GM21360 (cell line): Measurements from ENCODE around the gene GFER.
"Not testable (repeated sequence)": the region's sequence is repeated elsewhere in the genome, so short reads cannot be mapped to it uniquely, and the experiment has no call there.

Experiments
- ATAC-seq: cut with Tn5 transposase; IDR thresholded peaks from one replicate; pipeline ENCODE4 v1.9.1; 2021; ENCODE audit warnings: mild to moderate bottlenecking, moderate library complexity; ENCODE audit not compliant: unreplicated experiment

GFER gene

DNA sequence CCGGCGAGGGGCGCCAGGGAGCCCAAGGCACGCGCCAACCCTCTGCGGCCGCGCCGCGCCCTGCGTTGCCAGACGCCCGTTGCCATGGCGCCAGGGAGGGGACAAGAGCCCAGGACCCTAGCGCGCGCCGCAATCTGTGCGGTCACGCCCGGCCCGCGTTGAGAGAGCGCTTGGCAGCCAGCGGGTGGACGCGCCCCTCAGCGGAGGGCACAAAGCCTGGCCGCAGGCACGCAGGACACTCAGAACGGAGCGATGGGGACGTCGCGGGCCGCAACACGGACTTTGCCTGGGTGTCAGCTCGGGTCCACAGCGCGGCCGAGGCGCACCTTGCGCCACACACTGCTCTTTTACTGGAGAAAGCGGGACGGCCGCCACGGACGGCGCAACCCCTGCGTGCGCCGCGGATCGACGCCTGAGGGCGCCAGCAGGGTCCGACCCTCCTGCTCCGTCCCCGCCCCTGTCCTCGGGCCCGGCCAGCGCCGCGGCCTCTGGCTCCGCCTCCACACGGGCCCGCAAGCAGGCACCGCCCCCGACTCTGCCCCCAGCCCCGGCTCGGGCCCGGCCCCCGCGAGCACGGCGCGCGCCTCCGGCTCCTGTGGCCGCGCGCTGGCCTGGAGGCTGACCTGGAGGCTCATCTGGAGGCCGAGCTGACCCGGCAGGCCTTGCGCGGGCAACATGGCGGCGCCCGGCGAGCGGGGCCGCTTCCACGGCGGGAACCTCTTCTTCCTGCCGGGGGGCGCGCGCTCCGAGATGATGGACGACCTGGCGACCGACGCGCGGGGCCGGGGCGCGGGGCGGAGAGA lies at the start of gene GFER:
GFER (plus strand) TSS at position 650 of the 803 bp plus-strand sequence; CDS start at position 676, 26 bp downstream.
- ATAC-seq, result peak; percentile 67

DNA sequence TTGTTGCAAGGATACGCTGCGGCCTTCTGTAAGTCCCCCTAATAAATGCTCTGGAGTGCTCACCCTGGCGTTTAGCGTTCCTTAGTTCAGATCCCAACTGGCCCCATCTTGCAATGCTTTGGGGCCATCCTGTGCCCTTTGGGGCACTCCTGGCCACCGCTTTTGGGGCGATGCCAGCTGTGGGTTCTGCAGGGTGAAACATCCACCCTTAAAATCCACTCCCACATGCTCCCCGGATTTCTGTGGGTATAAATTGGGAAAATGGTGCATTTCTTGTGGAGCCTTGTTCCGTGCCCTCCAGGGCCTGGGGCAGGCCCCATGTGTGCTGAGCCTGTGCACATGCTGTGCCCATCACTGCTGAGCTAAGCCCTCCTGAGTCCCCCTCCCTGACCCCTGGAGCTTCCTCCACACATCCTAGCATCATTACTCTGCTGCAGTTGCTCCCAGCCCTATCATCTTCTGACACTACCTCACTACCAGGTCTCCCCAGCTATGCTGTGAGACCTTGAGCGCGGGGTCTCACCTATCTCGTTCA lies 47.0 kb upstream of the GFER start:
- no peak for ATAC-seq

DNA sequence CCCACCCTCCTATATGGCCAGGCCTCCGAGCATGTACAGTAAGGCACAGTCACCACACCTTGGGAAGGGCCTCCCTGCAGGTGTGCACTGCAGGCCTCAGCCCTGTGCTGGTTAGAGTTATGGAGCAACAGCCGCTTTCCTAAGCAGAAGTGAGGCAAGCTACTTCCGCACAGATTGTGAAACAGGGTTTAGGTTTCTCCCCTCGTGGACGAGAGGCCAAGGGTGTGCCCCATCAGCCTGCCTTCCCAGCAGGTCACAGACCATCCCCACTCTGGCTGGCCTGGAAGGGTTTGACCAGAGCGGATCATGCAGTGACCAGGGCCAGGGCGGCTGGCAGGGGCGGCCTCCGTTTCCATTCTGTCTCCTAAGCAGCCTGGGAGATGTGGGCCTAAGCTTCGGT lies 45.7 kb upstream of the GFER start:
- ATAC-seq, result no peak

DNA sequence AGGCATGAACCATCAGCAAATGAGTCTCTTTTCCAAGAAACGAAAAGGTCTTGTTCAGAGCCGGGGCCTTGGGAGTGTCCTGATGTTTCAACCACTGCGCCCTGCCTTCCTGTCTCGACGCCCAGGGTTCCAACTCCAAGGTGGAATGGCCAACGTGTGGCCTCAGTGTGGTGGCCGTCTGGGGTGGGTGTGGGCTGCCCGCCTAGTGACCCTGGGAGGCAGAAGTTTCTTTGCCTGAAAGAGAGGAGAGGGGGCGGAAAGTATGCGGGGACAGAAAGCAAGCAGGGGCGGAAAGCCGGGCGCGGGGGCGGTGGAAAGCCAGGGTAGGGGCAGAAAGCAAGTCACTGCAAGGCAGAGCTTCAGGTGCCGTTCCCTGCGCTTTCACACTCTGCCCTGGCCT lies 45.1 kb upstream of the GFER start:
- no peak for ATAC-seq

DNA sequence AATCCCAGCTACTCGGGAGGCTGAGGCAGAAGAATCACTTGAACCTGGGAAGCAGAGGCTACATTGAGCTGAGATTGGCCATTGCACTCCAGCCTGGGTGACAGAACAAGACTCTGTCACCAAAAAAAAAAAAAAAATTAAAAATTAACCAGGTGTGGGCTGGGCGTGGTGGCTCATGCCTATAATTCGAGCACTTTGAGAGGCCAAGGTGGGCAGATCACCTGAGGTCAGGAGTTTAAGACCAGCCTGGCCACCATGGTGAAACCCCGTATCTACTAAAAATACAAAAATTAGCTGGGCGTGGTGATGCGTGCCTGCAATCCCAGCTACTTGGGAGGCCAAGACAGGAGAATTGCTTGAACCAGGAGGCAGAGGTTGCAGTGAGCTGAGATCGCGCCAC lies 44.2 kb upstream of the GFER start:
- ATAC-seq, result not testable (repeated sequence)

DNA sequence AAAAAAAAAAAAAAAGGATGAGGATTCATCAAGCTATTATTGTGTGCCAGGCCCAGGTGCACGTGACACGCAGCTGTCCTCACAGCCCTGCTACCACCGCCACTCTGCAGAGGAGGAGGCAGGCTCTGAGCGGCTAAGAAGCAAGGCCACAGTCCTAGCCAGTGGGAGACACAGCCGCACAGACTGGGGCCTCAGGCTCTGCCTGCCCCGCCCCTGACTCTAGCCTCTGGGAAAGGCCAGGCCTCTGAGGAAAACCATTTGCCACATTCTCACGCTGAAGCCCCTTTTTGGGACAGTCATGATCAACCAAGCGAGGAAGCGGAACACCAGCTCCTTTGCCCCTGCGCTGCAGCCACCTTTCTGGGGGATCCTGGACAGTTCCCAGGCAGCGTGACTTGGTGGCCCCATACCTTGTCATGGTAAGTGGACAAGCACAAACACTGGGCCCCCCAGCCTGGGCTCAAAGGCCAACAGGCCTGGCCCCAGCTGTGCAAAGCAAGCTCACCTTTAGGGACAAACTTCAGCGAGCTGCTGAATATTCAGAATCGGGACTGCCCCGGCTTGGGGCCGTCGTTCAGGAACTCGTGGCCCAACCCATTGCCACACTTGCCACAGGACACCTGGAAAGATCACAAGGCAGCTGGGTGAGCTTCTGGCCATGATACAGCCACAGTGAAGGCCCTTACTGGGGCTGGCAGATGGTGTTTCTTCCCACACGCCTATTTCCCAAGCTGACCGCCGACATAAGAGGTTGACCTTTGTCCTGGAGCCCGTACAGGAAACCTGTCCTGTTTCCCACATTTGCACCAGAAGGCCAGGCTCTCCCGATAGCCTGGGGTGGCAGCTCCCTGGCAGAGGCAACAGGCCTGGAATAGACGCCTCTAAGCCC lies 43.5 kb upstream of the GFER start:
- ATAC-seq, result no peak

DNA sequence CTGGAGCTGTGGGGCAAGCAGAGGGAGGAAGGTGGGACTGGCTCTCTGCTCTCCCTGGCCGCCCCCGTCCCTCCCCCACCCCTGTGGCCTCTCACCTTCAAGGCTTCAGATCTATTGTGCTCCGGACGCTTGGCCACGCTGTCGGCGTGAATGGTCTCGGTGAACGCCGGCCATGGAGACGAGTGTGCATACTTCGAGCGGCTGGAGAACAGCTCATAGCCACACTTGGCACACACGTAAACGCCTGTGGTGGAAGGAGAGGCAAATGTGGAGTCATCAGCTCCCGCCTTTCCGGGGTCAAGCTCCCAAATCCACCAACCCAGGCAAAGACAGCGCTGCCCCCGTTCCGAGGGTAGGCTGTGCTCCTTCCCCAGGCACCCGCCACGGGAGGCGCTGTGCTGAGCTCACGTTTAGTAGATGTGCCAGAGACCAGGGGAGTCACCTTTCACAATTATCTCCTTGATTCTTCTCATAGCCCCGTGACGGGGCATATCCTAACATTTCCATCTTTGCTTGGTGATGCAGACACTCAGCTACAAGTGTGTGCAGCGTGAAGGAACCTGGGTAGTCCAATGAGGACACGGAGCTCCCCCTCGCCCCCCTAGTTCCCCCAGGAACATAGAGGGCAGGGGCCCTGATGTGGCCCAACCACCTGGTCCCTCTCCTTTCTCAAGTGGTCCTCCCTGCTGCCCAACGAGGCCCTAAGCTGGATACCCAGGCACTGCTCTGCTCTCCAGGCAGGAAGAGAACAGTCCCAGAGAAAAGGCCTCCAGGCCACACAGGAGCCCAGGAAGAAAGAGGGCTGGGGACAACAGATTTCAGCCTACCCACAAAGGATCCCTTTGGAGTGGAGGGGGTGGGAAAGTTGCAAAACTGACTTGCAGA lies 42.6 kb upstream of the GFER start:
- ATAC-seq, result no peak

DNA sequence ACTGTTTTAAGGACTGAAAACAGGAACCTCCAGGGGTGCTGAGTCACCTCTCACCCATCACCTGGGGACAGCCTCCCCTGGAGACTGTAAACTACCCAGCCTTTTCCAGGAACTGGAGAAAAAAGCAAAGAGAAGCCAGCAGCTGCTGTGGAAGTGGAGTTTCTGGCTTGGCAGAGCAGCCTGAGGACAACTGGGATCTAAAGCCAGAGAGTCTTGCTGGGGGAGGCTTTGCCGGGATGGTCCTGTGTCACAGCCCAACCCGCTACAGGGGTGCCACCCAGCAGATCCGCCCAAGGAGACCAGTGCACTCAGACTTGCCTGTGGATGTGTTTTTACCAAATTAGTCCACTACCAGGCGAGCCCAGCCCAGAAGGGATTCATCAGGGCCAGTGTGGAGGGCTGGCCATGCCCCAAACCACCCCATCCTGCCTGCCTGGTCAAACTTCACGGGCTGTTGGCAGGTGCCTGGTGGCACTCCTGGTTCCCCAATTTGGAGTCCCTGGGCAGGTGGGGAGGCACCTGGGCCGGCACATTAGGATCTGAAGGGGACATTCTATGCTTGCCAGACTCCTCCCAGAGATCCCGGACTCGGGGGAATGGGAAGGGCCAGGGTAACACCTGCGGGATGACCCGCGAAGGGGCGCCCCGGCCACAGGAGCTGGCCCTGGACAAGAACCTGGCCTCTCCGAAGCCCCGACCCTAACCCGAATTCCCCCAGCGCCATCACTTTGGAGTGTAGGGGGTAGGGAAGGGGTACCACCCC lies 41.8 kb upstream of the GFER start:
- no peak for ATAC-seq

DNA sequence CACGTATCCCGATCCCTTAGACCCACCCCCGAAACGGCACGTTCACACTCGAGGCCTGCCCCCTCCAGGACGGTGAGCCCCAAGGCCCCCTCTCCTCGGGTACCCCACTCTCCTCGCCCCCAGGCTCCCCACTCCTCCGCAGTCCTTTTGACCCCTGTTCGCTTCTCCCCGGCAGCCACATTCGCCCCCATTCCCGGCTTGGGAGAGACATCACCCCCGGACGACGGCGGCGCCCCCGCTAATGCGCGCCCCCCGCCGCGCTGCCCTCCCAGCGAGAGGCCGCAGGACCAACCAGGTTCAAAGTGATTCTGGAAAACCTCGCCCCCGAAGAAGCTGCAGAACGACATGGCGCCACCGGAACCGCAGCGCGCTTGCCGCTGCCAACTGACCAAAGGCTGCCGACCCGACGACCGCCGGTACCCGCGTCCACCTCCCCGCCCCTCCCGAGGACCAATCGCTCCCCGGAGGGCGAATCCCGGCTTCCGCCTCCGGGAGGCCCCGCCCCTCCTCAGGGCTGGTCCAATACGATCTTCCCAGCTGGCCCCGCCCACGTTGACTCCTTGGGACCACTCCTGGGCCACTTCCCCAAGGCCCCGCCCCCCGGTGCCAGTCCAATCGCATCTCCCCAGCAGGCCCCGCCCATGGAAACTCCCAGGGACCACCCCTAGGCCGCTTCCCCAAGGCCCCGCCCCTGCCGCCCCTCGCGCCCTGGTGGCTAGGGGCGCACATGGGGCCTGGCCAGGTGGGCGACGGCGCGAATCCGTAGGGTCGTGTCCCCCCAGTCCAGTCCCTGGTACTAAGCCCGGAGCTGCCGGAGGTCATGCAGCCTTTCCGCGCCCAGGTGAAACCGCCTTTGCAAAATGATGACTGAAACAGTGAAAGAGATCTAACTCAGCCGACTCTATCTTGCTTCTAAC lies 40.9 kb upstream of the GFER start, which contains the start of gene MSRB1:
MSRB1 (minus strand) TSS at position 390 of the 917 bp plus-strand sequence; CDS start at position 347, 43 bp downstream.
- peak; percentile 79 for ATAC-seq

DNA sequence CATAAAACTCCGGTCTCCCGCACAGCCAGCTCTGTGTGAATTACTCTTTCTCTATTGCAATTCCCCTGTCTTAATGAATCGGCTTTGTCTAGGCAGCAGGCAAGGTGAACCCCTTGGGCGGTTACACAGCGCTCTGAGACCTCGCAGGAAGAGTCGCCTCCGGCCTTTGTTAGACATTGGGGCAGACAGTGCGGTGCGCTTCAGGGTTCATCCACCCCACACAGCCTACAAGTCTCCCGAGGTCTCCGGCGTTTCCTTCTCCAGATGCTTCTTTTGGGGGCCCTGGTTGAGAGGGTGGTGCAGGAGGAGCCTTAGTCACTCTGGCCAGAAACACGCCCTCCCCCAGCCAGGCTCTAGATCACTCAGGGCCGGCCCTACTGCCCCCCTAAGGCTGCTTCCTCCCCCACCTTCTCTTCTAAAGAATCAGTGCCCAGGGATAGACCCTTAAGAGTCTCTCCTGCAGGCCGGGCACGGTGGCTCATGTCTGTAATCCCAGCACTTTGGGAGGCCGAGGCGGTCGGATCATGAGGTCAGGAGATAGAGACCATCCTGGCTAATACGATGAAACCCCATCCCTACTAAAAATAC lies 39.3 kb upstream of the GFER start:
- no peak for ATAC-seq

DNA sequence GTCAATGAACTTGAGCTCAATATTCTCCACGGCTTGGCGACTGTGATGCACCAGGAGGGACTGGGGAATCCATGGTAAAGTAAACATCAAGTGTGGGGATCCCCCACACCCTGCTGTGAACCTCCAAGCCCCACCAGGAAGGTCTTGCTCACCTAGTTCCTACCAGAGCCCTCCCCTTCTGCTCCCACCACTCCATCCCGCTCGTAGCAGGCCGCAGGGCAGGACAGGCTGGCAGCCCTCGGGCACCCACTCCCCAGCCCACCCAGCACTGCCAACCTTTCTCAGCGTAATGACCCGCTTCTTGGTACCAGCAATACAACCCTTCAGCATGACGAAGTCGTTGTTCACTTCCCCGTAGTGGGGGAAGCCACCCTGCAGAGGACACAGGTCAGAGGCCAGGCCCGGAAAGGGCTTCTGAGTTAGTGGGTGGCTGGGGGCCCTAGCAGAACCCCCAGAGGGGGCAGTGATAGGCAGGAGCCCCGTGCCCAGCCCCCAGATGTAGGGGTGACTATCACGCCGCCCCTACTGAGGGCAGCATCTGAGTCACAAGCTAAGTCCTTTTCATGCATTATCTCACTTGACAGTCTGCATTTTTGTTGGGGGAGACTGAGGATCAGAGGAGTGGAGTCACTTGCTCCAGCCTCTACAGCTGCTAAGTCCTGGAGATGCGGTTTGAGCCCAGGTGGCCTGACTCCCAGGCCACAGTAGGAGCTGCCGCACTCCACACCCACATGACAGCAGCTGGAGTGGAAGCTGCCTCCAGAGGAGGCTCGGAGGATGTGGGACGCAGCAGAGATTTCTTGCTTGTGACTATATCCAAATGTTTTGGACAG lies 38.2 kb upstream of the GFER start:
- no peak for ATAC-seq

DNA sequence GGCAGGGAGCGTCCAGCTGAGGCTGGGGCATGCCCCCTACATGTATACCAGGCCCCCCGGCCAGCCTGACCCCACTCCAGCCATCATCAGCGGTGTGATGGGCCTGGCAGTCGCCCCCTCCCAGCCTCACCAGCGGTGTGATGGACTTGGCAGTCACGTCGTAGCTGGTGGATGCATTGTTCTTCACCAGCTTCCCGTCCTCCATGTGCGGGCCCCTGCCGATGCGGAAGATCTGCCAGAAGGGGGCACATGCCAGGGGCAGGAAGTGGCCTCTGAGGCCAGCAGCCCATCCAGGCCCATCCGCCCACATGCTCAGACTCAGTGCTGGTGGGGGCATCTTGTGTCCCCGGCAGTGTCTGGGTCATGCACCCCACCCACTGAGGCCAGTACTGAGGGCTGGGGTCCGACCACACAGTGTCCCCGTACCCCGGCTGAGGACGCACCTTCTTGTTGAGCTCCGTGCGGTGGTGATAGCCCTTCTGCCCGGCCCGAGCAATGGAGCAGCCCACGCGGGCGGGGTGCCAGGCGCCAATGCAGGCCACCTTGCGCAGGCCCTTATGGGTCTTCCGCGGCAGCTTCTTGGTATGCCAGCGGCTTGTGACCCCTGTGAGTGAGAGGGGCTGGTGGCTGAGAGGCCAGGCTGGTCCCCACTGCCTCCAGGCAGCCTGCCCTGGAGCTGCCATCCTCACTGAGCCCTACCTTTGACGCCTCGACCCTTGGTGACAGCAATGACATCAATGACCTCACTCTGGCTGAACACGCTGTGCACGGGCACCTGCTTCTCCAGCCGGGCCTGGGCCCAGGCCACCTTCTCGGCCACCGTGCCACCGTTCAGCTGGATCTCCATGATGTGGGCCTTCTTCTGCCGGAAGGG lies 37.3 kb upstream of the GFER start:
- ATAC-seq, result no peak

DNA sequence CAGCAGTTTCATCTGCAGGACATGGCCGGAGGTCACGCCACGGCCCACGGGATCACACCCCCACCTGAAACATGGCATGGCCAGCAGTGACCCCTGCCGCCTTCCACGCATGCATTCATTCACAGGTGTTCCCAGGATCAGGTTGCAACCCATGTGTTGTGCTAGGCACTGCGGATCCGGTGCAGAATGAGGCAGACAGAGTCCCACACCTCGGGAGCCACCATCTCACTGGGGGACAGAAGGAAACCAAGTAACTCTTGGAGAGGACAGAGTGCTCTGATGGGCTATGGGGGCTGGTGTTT lies 36.7 kb upstream of the GFER start:
- no peak for ATAC-seq

DNA sequence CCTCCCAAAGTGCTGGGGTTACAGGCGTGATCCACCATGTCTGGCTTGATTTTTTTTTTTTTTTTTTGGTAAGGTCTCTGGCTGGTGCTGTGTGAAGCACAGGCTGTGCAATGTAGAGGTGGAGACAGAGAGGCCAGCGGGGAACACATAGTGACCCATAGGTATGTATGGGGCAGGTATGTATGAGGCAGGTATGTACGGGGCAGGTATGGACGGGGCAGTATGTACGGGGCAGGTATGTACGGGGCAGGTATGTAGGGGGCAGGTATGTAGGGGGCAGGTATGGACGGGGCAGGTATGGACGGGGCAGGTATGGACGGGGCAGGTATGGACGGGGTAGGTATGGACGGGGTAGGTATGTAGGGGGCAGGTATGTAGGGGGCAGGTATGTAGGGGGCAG lies 34.5 kb upstream of the GFER start:
- no peak for ATAC-seq

DNA sequence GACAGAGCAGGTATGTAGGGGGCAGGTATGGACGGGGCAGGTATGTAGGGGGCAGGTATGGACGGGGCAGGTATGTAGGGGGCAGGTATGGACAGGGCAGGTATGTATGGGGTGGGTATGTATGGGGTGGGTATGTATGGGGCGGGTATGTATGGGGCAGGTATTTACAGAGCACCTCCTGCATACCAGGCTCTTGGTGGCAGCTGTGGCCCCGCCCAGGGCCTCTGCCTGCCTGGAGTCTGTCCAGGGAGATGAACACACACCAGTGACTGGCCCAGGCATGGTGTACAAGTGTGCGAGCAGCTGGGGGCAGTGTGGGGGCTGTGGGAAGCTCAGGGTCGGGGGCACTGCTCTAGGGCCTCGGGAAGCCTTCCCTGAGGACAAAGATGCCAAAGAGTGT lies 33.9 kb upstream of the GFER start:
- no peak for ATAC-seq

DNA sequence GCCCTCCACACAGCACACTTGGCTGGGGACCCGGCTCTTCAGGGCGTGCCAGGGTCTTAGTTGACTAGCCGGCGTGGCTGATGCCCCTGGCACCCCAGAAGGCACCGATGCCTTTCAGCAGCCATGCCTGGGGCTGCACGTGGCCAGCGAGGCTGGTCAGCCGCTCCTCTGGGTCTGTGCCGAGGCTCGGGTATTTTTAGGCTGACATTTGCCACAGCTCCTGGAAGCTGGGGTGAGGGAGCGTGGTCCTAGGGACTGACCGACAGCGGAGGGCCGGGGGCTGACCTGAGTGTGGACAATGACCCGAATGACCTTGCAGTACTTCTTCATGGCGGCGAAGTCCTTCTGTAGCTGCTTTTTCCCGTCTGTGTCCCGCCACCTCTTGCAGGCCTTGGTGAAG lies 33.4 kb upstream of the GFER start:
- ATAC-seq, result no peak

DNA sequence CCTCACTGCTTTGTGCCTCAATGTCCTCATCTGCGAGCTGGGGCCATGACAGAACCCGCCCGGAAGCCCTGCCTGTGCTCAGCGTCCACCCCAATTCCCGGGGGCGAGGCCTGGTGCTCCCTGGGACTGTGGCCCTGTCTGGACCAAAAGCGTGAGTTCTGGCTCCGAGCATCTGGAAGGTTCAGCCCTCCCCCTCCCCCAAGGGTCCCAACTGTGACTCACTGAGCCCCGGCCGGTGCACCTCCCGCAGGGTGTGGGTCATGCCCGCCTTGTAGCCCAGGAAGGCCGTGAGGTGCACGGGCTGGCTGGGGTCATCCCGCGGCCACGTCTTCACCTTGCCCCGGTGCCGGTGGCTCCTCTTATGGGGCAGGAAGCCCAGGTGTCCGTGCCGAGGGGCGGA lies 30.3 kb upstream of the GFER start:
- ATAC-seq, result no peak
